Right lobe of liver (tissue), 6 donors: ENCODE results near the gene PRR36. TPM values are rescaled to one million over a fixed set of nuclear protein-coding genes. Genes with fewer than 3 reads are reported as not detected.
"Not testable (repeated sequence)": the region's sequence is repeated elsewhere in the genome, so short reads cannot be mapped to it uniquely, and the experiment has no call there.

Source experiments
- ATAC-seq, 4 donors: fragments of 200-7000 bp; cut with Tn5 transposase; one replicate each; pipeline ENCODE4 v1.9.1; 2020; ENCODE audit warnings: mild to moderate bottlenecking in 4 of 4, moderate library complexity in 4 of 4
- DNase-seq, 3 donors: peaks; one replicate each; pipeline ENCODE4 v3.0.0-alpha.2; 2020
- H3K27ac ChIP-seq, 3 donors: fragments of 200-600 bp; one replicate each; pipeline ENCODE4 v1.8.0; 2022
- H3K27me3 ChIP-seq, 2 donors: fragments of 200-600 bp; one replicate each; pipeline ENCODE4 v1.8.0; 2022
- H3K36me3 ChIP-seq, 4 donors: fragments of 200-600 bp; sonication (generic) in 1 of 4; one replicate each; pipeline versions ENCODE4 v1.5.1 to v1.8.0; 2017 to 2022; ENCODE audit warnings: control low read depth in 1 of 4
- H3K4me1 ChIP-seq, 4 donors: fragments of 200-600 bp; sonication (generic) in 1 of 4; one replicate each; pipeline versions ENCODE4 v1.5.1 to v1.8.0; 2017 to 2022; ENCODE audit warnings: control low read depth in 1 of 4
- H3K4me3 ChIP-seq, 3 donors: fragments of 200-600 bp; one replicate each; pipeline ENCODE4 v1.8.0; 2022
- H3K9me3 ChIP-seq, 4 donors: fragments of 200-600 bp; sonication (generic) in 1 of 4; one replicate each; pipeline versions ENCODE4 v1.5.1 to v1.8.0; 2017 to 2022; ENCODE audit warnings: control low read depth in 1 of 4
- POLR2A ChIP-seq: fragments of 450-650 bp; IDR thresholded peaks from one replicate; pipeline ENCODE4 v1.6.1; 2017; ENCODE audit warnings: antibody characterized with exemption, mild to moderate bottlenecking
- WGBS: methylation state at CpG from one replicate; pipeline ENCODE4 v1.1.6; 2018; ENCODE audit warnings: low coverage, low lambda C conversion rate; ENCODE audit not compliant: insufficient coverage; ENCODE audit errors: missing lambda C conversion rate; 5-methylcytosine and 5-hydroxymethylcytosine counted together
- intact Hi-C, 2 donors: fragments of 100-400 bp; cut with DNase I; formaldehyde crosslinking; loops; one replicate each; pipeline versions ENCODE4 v1.11.2 to v1.14.1; 2022
- total RNA-seq, 6 experiments: library from RNA; depleted of rRNA in 2 of 6; stranded (reverse); fragments of >200 nt in 2 of 6; fragmentation: NEBNext Ultra II Directional in 3 of 6; extraction: Animal tissue kit (Norgen Biotek cat#: 25700) in 3 of 6; gene quantifications; one replicate each; pipeline versions ENCODE4 v1.1.0 to v1.2.4, GENCODE V29; 2016 to 2023
- TF ChIP-seq, protein P1 (sequence below), 4 donors: fragments of 200-600 bp in 3 of 4; fragments of 450-650 bp in 1 of 4; IDR thresholded peaks; one replicate each; pipeline versions ENCODE4 v1.5.1 to v1.8.0; 2016 to 2022; ENCODE audit warnings: antibody characterized with exemption in 4 of 4, mild to moderate bottlenecking in 2 of 4
- donor health status: DM: no; HTN: yes; CAD: no.
- donor health status: DM: no; HTN: no; CAD: no.
- donor health status: DM: no; HTN: no; CAD: no.
- donor health status: DM: no; HTN: yes; CAD: no.
- donor health status: DM: no; HTN: yes; CAD: no.

Gene PRR36
- total RNA-seq, 6 experiments from 2014 or later: 0.07 to 0.37 (median 0.12) TPM; not detected in 2

DNA sequence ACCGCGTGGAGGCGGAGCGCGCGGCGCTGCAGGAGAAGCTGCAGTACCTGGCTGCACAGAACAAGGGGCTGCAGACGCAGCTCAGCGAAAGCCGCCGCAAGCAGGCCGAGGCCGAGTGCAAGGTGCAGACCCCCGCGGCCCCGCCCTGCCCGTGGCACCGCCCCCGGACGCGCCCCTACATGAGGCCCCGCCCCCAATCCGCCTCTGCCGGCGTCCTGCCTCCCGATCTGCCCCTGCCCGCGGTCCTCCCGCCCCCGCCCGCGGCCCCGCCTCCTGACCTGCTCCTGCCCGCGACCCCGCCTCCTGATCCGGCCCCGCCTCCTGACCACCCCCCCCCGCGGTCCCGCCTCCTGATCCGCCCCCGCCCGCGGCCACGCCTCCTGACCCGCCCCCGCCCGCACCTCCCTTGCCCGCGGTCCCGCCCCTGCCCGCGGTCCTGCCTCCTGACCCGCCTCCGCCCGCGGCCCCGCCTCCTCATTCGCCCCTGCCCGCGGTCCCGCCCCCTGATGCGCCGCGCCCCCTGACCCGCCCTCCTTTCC lies 11.7 kb downstream of the PRR36 start:
- no peak overlapping the region for H3K27ac ChIP-seq
- WGBS: 10% methylated on average over 27 of the region's 67 CpGs
- H3K27me3 ChIP-seq: no peaks in the 10 kb centered on the region
- TF ChIP-seq POLR2A: no peak
- TF ChIP-seq, protein P1, sequence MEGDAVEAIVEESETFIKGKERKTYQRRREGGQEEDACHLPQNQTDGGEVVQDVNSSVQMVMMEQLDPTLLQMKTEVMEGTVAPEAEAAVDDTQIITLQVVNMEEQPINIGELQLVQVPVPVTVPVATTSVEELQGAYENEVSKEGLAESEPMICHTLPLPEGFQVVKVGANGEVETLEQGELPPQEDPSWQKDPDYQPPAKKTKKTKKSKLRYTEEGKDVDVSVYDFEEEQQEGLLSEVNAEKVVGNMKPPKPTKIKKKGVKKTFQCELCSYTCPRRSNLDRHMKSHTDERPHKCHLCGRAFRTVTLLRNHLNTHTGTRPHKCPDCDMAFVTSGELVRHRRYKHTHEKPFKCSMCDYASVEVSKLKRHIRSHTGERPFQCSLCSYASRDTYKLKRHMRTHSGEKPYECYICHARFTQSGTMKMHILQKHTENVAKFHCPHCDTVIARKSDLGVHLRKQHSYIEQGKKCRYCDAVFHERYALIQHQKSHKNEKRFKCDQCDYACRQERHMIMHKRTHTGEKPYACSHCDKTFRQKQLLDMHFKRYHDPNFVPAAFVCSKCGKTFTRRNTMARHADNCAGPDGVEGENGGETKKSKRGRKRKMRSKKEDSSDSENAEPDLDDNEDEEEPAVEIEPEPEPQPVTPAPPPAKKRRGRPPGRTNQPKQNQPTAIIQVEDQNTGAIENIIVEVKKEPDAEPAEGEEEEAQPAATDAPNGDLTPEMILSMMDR (IDR thresholded peaks at IDR 0.05): no peak
- H3K4me3 ChIP-seq: no peak overlapping the region
- no peaks in the 10 kb centered on the region for H3K9me3 ChIP-seq
- H3K4me1 ChIP-seq: peaks cover 0 to 6% (median 0%) of the 10 kb centered on the region in 4 donors
- intact Hi-C loops: no loop called here
- DNase-seq (peak in 2 of 3 donors; percentile 49 to 79), ATAC-seq (peak; percentile 5 to 76 (median 40))
- H3K36me3 ChIP-seq: no peaks in the 10 kb centered on the region

DNA sequence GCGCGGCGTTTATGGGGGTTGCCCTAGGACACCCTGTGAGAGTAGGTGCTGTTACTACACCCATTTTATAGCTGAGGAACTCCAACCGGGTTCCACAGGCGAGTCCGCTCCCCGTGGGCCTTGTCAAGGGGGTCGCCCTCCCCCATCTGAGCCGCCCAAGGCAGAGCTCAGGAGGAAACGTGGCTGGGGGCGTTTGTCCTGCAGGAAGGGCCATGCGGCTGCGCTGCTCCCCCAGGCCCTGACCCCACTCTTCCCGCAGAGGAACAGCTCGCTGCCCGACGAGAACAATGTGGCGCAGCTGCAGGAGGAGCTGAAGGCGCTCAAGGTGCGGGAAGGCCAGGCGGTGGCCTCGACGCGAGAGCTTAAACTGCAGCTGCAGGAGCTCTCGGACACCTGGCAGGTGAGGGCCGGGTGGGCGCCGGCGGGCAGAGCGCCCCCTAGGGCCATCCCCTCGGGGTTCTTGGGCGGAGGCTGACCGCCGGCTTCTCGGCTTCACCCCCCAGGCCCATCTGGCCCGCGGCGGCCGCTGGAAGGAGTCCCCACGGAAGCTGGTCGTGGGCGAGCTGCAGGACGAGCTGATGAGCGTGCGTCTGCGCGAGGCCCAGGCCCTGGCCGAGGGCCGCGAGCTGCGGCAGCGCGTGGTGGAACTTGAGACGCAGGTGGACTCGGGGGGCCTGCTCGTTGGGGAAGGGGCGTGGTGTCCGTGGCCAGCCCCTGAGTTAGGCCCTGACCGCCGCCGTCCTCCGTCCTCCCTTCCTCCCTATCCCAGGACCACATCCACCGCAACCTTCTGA lies 12.4 kb downstream of the PRR36 start:
- no CpG with 5 or more reads among the region's 63 CpGs for WGBS
- no peaks in the 10 kb centered on the region for H3K9me3 ChIP-seq
- ATAC-seq: no peak
- peak in 1 of 3 donors; percentile 54 for DNase-seq
- no peak for TF ChIP-seq POLR2A
- TF ChIP-seq, protein P1 (IDR thresholded peaks at IDR 0.05): no peak
- no peaks in the 10 kb centered on the region for H3K36me3 ChIP-seq
- H3K27me3 ChIP-seq: no peaks in the 10 kb centered on the region
- H3K4me1 ChIP-seq: peaks cover 0 to 6% (median 0%) of the 10 kb centered on the region in 4 donors
- intact Hi-C loops: no loop called here
- H3K27ac ChIP-seq: no peak overlapping the region
- H3K4me3 ChIP-seq: no peak overlapping the region

DNA sequence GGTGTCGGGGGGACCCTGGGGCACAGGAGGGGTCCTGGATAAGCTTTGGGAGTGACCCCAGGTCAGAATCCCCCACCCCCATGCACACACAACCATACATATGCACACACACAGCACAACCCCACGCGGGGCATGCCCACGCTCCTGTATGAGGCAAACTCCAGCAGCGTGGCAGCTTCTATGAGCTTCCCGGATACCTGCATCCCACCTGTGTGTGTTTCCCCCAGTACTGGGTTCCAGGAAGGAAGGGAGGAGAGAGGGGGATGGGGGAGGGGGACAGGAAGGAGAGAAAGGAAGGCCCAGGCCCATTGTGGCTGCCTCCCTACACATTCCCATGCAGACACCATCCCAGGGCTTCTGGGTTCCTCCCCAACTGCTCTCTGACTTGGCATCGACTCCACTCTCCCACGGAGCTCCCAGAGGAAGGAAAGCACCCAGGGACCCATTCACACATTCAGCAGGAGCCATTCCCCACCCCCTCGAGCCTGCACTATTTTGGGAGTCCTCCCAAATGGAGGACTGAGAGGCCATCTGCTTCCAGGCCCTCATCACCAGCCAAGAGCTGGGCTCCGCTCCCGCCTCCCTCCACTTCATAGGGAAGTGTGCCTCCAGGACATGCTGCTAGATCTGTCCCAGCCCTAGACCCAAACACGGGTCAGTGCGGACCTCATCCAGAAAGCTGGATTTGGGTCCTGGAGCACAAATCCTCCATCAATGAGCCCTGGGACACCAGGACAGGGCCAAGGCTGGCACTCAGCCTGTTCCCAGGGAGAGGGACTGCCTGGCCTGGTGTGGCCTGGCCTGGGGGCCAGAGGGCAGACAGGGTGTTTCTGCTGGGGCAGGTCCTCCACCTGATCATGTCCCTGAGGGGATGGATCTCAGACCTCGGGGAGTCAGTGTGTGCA lies 13.2 kb downstream of the PRR36 start:
- H3K4me3 ChIP-seq: no peak overlapping the region
- H3K36me3 ChIP-seq: no peaks in the 10 kb centered on the region
- H3K27ac ChIP-seq: no peak overlapping the region
- intact Hi-C loops: no loop called here
- no peaks in the 10 kb centered on the region for H3K9me3 ChIP-seq
- 79% methylated on average over 4 of the region's 14 CpGs for WGBS
- TF ChIP-seq POLR2A: no peak
- TF ChIP-seq, protein P1 (IDR thresholded peaks at IDR 0.05): no peak
- no peaks in the 10 kb centered on the region for H3K27me3 ChIP-seq
- no peak for ATAC-seq
- no peak for DNase-seq
- peaks cover 0 to 6% (median 0%) of the 10 kb centered on the region in 4 donors for H3K4me1 ChIP-seq

DNA sequence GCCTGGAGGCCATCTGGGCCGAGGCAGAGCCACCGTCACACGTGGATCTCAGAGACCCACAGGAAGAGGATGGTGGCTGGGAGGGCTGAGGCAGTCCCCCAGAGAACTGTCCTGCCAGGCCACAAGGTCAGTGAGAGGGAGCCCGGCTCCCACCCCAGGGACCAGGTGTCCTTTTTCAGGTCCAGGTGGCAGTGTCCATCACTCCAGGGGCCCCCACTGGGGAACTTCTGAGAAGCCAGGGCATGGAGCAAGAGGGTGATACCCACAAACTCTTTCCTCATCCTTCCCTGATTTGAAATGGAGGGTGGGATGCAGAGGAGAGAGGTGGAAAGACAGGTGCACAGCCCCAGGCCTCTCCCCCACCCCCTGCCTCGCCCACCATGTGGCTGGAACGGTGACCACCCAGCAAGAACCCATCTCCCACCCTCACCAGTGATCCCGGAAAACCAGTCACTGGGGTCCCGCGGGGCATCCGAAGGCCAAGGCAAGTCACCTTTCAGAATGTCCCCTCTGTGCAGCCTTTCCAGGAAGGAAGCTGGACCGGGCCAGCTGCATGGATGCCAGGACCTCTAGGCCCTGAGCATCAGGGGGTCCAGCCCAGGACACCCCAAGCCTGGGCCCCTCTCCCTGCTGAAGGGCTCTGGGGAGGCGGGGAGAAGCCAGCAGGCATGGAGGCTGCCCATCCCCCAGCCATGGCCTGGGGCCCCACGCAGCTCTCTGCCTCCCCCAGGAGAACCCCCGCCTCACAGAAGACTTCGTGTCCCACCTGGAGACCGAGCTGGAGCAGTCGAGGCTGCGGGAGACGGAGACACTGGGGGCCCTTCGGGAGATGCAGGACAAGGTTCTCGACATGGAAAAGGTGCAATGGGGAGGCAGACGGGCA lies 14.1 kb downstream of the PRR36 start:
- ATAC-seq (no peak), DNase-seq (no peak)
- intact Hi-C loops: loop anchor here in 1 of 2 donors (10.0 kb wide), 1 partner anchor 45 kb away; the partner anchor contains the start of gene MAP2K7
- TF ChIP-seq POLR2A: no peak
- TF ChIP-seq, protein P1 (IDR thresholded peaks at IDR 0.05): no peak
- H3K4me3 ChIP-seq: no peak overlapping the region
- no peaks in the 10 kb centered on the region for H3K36me3 ChIP-seq
- peaks cover 0 to 6% (median 0%) of the 10 kb centered on the region in 4 donors for H3K4me1 ChIP-seq
- 73% methylated on average over 2 of the region's 22 CpGs for WGBS
- H3K9me3 ChIP-seq: no peaks in the 10 kb centered on the region
- no peaks in the 10 kb centered on the region for H3K27me3 ChIP-seq
- H3K27ac ChIP-seq: no peak overlapping the region

DNA sequence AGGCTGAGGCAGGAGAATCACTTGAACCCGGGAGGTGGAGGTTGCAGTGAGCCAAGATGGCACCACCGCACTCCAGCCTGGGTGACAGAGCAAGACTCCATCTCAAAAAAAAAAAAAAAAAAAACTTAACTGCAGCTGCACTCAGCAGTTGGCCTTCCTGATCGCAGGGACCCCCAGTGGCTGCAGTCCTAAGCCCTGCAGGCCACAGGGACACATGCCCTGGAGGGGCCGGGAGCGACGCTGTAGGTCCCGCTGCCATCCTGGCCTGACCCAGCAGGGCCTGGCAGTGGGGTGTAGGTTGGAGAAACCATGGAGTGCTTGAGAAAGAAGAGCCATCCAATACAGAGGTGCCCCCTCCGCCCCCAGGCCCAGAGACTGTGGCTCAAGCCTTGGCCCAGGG lies 15.1 kb downstream of the PRR36 start:
- not testable (repeated sequence) for ATAC-seq, H3K27ac ChIP-seq, DNase-seq, H3K4me3 ChIP-seq, H3K9me3 ChIP-seq, H3K27me3 ChIP-seq, H3K36me3 ChIP-seq, H3K4me1 ChIP-seq
- WGBS: 93% methylated on average over 6 of the region's 8 CpGs
- intact Hi-C loops: loop anchor here in 1 of 2 donors (10.0 kb wide), 1 partner anchor 46 kb away; the partner anchor contains the start of gene MAP2K7
